HFF-Myc (cell line): ENCODE data around the gene ADAP2.
"Not testable (repeated sequence)": the region's sequence is repeated elsewhere in the genome, so short reads cannot be mapped to it uniquely, and the experiment has no call there.

Experiments
- DNase-seq: peaks from one replicate; pipeline ENCODE4 v3.0.0-alpha.2; 2011; ENCODE audit warnings: low read depth; ENCODE audit errors: extremely low read depth
- H3K4me3 ChIP-seq: replicated peaks from 2 replicates; pipeline ENCODE4 v1.5.1; 2011; ENCODE audit warnings: low read depth, mild to moderate bottlenecking, control low read depth, low read length
- TF ChIP-seq, protein P1 (sequence below): IDR thresholded peaks from 2 replicates; pipeline ENCODE4 v1.5.1; 2012; ENCODE audit warnings: mild to moderate bottlenecking, low read depth, low read length, control low read depth; ENCODE audit errors: missing control alignments

Gene ADAP2

DNA sequence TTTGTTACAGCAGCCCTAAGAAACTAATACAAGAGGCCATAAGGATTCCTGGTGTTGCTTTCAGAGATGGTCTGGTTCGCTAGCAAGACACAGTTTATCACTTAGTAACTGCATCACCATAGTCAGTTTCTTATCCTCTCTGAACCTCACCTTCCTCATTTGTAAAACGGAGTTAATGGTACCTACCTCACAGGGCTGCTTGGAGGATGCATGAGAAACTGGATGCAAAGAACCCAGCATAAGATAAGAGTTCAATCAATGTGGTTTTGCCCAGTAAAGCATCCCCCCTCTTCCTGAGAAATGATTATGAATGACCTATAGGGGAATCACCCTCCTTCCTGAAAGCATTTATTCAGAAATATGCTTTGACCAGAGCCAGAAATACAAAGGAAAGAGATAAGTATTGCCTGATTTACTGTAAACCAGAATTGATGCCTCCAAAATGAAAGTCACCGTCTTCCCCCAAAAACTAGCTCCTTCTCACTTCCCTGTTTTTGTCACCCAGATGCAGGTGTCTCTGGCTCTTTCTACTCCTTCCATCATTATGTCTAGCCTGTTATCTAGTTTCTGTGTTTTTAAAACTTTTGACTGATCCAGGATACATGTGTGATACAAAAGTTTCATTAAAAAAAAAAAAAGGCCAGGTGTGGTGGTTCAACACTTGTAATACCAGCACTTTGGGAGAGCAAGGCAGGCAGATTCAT lies 12.9 kb upstream of the ADAP2 start:
- H3K4me3 ChIP-seq, result no peak overlapping the region
- TF ChIP-seq, protein P1, sequence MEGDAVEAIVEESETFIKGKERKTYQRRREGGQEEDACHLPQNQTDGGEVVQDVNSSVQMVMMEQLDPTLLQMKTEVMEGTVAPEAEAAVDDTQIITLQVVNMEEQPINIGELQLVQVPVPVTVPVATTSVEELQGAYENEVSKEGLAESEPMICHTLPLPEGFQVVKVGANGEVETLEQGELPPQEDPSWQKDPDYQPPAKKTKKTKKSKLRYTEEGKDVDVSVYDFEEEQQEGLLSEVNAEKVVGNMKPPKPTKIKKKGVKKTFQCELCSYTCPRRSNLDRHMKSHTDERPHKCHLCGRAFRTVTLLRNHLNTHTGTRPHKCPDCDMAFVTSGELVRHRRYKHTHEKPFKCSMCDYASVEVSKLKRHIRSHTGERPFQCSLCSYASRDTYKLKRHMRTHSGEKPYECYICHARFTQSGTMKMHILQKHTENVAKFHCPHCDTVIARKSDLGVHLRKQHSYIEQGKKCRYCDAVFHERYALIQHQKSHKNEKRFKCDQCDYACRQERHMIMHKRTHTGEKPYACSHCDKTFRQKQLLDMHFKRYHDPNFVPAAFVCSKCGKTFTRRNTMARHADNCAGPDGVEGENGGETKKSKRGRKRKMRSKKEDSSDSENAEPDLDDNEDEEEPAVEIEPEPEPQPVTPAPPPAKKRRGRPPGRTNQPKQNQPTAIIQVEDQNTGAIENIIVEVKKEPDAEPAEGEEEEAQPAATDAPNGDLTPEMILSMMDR, result no peak
- no peak for DNase-seq

DNA sequence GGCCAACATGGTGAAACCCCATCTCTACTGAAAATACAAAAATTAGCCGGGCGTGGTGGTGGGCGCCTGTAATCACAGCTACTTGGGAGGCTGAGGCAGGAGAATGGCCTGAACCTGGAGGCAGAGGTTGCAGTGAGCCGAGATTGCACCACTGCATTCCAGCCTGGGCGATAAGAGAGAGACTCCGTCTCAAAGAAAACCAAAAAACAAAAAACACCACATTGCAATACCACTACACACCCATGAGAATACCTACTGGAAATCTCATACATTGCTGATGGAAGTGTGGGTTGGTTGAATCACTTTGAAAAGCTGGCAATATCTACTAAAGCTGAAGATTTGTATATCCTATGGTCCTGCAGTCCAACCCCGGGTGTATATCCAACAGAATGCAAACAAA lies 11.6 kb upstream of the ADAP2 start:
- DNase-seq, H3K4me3 ChIP-seq: not testable (repeated sequence)

DNA sequence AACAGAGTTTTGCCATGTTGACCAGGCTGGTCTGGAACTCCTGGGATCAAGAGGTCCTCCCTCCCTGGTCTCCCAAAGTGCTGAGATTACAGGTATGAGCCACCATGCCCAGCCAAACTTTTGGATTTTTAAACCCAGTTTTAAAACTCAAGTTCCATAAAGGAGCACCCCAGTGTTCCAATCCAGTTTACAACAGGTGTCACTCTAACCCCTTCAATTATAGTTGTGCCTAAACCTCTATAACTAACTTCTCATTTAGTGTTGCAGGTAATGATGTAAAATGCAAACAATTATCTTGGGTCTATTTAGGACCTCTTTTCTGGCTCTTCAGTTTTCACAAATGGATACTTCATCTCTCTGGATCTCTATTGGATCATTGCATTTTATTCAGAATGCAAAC lies 7.8 kb upstream of the ADAP2 start:
- TF ChIP-seq, protein P1, result no peak
- DNase-seq, result no peak
- H3K4me3 ChIP-seq, result no peak overlapping the region

DNA sequence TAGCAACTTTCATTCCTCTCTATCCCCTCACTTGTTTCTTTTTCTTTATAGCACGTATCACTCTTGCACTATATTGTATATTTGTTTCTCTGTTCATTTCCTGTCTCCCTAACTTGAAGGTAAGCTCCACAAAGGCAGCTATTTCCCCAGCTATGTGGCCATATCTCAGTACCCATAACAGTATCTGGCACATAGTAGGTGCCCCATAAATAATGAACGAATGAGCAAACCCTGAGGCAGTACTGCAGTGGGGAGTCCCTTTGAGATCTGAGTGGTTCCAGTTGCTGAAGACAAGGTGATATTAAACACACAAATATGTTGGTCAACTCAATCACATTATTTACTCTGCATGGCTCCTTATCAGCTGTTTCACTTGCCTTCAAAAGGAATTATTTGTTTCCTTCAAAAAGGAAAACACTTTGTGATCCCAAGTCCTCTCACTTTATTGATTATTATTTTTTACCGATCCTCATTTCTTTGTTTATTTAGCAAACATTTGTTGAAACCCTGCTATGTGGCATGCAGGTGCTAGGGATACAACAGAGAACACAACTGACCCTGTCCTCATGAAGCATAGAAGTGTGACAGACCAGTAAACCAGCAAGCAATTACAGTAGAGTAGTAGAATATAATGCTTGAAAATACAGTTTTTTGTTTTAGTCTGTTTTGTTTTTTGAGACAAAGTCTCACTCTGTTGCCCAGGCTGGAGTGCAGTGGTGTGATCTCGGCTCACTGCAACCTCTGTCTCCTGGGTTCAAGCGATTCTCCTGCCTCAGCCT lies 5.7 kb upstream of the ADAP2 start:
- TF ChIP-seq, protein P1, result no peak
- H3K4me3 ChIP-seq, result no peak overlapping the region
- DNase-seq, result no peak

DNA sequence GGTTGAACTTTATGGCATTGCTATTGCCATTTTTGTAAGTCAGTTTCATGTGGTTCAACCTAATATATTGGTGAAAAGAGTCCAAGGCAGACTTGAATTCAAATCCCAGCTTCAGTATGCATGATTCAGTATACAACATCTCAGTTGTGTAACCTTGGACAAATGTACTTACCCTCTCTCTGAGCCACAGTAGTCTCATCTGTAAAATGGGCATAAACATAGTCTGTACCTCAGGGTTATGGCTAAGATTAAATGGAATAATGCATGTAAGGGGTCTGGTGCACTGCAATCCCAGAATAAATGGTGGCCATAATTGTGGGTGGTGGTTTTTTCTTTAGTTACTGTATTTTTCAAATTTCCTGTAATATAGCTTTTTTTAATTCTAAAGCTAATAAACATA lies 4.7 kb upstream of the ADAP2 start:
- H3K4me3 ChIP-seq, result no peak overlapping the region
- no peak for DNase-seq
- TF ChIP-seq, protein P1, result no peak

DNA sequence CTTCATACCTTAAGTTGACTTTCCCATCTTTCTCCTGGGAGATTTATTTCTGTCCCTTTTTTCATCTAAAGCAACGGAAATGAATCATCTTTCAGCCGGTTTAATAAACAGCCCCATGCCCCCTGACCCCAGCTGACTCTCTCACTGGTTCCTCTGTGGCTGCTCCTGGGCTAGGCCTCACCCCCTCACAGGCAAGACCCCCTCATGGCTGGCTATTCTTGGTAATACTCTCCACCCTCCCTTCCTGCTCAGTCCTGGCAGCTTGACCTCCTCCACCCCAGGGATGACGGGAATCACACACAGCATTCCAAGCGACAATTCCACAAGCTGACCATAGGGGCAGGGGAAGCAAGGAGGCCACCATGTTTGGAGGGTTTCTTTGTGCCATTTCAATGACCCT lies 1.5 kb upstream of the ADAP2 start:
- TF ChIP-seq, protein P1, result no peak
- H3K4me3 ChIP-seq, result no peak overlapping the region
- no peak for DNase-seq

DNA sequence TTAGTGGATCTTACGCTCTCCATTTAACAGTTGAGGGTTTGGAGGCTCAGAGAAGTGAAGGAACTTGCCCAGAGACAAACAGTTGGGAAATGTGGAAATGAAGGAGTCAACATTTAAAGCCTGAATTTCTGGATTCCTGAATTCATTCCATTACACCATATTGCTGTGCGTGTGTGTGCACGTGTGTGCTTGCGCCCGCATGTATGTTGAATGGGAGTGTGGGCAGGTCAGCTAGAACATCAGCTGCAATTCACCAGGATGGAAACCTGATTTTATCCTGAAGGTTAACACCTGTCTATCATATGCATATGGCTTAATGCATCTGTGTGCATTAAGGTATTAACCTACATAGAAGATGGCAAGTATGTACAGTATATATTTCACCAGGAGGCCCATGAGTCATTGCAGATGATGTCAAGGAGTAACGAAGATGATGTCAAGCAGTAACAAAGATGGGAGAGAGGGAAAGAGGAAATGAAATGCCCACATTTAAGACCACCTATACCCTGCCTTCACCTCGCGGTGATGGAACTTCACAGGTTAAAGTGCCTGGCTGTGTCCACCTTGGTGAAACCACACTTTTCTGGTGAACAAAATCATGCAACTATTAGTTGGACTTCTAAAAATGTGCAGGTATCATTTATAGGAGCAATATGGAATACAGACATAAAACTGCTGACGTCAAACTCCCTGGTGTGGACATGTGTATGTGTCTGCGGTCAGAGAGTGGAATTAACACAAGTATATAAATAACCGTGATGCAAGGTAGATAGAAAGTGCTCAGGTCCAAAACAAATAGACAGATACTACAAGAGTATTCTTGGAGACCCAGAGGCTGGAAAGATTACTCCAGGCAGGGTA lies 832 bp upstream of the ADAP2 start:
- no peak overlapping the region for H3K4me3 ChIP-seq
- TF ChIP-seq, protein P1, result no peak
- no peak for DNase-seq
